GM21526 (cell line): ENCODE measurements around the gene LAMB4.

Source experiments
- ATAC-seq: cut with Tn5 transposase; IDR thresholded peaks from one replicate; pipeline ENCODE4 v1.9.1; 2021; ENCODE audit warnings: moderate library complexity; ENCODE audit not compliant: unreplicated experiment, low FRiP score

The LAMB4 gene

DNA sequence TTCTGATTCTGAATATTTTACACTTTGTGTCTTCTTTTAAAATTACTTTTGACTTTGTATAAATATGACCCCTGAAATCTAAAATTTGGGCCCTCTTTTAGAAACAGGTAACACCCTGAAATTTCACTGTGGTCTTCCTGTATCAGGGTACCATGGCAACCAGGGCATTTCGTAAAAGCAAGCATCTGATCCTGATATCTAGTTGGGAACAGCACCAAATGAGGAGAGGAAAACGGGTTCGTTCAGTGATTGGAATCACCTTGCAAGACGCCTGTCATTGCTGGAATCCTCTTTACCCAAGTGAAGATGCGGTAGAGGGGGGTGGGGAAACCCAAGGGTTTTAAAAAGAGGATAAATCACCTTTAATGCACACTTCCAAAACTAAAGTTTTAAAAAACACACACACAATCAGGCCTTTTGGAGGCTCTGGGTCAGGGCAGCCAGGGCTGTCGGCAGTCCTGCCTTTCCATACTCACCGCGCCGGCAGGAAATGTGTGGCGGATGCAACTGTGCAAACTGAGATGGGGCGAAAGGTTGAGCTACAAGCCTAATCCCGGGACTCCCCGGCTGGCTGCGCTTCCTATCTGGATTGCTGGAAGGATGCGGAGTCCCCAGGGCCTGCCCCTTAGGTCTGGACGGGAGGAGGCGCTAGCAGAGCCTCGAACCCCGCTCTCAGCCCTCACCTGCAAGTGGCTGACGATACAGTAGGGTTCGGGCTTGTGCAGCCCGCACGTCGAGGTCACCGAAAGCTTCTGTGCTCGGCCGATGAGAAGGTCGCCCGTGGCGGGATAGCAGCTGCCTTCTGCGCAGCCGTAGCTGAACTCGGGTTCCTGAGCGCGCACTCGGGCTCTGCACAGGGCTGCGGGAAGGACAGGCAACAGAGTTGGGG is 129.0 kb downstream of the LAMB4 start:
- ATAC-seq: no peak

DNA sequence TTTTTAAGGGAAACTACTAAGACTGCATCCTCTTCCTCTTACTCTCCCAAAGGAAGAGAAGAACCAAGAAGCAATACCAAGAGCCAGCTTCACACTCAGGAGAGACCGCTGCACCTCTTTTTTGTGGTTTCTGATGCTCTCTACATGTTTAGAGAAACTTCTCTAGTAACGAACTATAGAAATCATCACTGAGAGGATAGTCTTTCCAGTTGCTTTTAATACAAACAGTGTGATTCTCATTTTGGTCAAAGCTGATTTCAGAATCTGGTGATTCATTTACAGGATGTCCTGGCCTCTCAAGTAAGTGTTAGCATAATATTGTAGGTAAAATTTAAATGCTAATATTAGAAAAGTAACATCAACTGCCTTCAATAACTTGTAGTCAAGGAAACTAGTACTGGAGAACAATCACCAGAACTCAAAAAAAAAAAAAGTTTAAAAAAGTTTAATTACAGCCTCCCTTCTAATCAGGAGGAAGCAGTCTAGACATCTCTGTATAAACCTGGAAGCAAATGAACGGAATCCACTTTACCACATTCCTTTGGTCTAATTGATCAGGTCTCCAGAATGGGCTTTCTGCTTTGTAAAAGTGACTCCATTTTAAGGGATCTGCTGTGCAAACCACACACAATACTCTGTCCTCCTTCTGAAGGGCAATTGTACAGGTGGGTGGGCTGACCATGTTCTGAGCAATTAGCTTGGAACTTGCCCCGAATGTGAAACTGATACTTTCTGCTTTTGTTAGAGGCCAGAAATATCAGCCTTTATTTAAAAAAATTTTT is 130.2 kb downstream of the LAMB4 start:
- ATAC-seq: no peak

DNA sequence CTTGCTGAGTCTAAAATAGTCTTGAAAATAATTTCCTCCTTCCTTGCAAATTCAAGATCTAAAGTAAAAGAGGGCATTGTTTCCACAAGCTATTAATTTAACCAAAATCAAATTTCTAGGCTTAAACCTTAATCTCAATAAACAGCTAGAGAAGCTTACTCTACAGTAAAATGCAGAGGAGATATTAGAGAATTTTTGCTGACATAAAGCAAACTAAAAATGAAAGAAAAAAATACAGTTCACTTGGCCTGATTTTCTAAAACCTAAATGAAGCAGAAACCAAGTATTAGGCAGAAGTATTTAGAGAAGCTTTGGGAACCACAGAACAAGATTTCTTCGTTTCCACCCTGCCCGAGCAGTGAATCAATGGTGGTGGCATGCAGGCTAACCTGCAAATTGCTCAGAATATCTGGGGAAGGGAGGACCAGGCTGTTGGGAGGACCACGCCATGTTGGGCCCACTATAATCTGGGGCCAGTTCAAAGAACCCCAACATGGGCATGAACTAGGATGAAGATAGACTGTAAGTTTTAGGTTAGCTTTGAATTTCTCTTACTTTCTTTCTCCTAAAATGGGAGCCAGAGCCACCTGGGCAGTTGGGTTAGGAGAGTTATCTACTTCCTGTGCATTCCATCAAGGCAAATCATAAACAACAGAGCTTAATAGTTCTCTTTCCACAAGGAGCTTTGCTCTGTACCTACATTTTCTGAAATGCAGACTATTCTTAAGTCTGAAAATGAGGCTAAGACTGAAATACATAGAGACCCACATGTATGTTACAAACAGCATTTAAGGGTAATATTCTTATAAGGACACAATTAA is 131.3 kb downstream of the LAMB4 start:
- ATAC-seq: no peak

DNA sequence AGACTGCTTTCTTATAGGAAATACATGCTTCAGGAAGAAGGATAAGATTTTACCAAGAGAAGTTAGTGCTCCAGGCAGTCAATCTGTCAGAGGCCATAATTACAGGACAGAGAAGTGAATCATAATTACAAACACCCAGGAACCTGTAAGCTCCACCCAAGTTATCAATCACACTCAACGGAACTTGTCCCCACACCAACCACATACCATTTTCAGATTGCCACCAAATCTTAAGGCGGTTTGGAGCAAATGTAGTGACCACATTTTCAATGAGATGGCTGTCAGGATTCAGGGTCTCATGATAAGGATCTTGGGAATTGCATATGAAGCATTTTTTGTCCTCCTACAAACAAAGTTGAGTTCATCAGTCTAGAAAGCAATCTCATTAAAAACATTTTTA is 132.0 kb downstream of the LAMB4 start:
- no peak for ATAC-seq

- no peak for ATAC-seq
Measured at GRCh38 chr7:107996072-107996882, 133.9 kb downstream of the LAMB4 start.

DNA sequence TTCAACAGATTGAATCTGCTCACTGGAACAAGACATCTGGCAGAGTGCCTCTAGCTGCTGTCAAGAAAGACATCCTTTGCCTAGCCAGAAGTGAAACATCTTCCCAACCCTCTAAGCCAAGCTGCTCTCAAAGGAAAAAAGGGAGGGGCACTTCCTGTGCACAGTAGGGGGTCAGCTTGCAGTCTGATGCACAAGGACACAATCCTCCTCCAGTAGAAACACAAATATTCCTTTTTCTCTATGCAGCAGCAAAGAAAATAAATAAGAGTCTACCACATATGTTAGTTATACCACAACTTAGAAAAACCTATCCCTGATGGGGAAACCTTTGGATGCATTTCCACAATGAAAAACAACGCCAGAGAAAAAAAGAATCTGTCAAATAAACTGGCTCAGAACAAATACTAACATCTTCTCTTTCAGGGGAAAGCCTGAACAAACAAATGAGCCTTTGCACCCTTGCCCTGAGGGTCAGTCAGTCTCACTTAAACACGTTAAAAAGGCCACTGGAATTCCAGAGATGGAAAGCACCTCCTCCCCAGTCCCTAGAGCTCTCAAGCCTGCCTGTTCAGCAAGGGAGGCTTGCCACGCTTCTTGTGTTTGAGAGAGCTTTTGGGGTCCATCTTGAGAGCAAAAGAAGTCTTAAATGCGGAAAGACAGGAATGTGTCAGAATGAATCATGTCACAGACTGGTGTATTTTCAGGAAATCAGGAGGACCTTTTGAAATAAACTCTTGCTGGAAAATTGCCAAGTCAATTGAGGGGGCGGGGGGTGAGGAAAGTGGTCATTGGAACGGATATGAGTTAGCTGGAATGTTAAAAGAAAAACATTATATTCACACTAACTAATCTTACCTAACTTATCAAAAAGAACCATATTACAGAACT is 134.7 kb downstream of the LAMB4 start:
- no peak for ATAC-seq

- ATAC-seq: no peak
Measured at GRCh38 chr7:107994421-107995030, 135.6 kb downstream of the LAMB4 start.

DNA sequence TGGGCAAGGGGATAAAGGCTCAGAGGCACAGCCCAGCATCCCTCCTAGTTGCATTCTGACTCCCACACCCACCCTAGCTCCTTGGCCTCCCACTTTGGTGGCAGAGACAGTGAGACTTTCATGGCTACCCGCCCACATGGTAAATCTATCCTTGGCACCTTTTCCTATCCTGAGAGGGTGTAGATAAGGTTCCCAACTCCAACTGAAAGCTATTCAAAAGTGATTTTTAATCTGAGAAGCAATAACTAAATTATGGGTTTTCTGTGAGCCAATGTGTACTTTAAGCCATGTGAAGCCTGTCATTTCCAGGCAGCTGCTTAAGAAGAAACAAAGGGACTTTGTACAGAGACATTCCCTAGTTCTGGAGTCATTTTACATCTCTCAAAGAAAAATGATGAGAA is 136.3 kb downstream of the LAMB4 start:
- ATAC-seq: no peak

- no peak for ATAC-seq
Measured at GRCh38 chr7:107989618-107990373, 140.4 kb downstream of the LAMB4 start.

DNA sequence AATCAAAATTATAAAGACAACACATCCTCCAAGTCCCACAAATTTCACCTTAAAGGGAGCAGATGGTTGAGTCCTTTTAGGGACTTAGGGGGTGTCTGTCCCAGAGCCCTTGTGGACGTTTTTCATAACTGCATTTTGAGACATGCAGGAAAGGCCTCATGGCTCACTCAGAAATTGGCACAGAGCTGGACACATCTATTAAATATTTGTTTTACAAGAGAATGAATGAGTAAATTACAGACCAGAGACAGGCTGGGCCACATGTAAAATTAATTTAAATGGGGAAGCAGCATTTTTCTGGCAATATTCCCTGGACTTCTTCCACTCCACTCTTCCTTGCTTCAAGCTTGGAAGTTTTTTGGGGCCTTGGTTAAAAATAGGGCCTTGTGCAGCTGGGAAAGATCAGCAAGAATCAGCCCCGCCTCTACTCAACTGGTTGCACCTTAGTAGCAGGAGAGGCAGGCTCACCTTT is 147.2 kb downstream of the LAMB4 start:
- ATAC-seq: no peak

DNA sequence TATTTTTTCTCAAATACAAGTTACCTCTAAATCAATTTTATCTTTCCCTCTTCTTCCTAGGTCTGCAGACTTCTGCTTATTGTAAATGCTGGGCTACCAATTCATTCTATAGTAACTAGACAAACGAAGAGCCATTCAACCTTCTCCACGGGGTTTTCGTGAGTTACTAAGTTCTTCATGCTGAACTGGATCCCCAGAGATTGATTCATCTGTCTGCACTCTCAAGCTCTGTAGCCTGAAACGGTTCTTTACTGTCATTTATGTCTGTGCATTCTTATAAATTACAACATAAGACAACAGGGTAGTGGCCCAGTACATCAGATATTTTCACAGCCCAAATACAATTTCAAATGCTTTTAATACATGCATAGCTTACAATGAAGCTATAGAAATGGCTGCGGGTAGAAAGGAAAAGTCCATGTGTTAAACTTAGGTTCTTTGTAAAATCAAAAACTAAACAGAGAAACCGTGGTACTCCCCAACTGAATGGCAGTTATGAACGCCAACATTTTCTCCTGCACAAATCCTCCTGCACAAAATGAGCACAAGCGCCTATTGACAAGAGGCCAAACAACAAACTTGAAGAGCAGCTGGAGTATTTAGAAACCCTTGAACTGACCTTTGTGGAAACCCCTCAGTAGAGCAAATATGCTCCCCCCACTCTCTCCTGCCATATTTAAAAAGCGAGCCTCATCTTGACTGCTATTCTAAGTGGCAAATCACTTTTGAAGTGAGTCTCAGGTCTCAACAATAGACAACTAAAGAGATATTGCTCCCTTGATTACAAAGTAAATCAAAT is 147.9 kb downstream of the LAMB4 start:
- no peak for ATAC-seq

GRCh38 chr7:107981466-107981865 is 148.7 kb downstream of the LAMB4 start:
- ATAC-seq: no peak

DNA sequence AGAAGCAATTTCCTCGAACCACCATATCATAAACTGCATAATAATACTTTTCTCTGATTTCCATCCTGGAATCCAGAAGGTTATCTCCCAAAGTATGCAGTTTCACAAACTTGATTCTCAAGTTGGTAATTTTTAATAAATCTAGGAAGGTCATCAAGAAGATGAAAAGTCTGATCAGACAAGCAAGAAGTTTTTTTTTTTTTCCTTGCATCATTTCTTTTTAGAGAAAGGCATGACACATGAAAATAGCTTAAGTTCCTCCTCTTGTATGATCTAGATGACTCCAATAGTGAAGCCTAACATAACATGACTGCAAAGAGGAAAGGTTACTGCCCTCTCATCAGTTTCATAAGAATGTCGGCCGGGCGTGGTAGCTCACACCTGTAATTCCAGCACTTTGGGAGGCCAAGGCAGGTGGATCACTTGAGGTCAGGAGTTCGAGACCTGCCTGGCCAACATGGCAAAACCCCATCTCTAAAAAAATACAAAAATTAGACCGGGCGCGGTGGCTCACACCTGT is 149.4 kb downstream of the LAMB4 start:
- ATAC-seq: no peak

- ATAC-seq: no peak
Measured at GRCh38 chr7:107980171-107980570, 150.0 kb downstream of the LAMB4 start.

GRCh38 chr7:107978815-107979408 is 151.2 kb downstream of the LAMB4 start:
- ATAC-seq: no peak

- no peak for ATAC-seq
Measured at GRCh38 chr7:107977048-107977447, 153.1 kb downstream of the LAMB4 start.
